GM18951 (cell line): Measurements from ENCODE around the gene STXBP5L.
"Not testable (repeated sequence)": the region's sequence is repeated elsewhere in the genome, so short reads cannot be mapped to it uniquely, and the experiment has no call there.

Experiments
- POLR2A ChIP-seq: IDR thresholded peaks from 4 replicates; pipeline ENCODE4 v1.6.1; 2011; ENCODE audit warnings: mild to moderate bottlenecking; ENCODE audit not compliant: insufficient read length, insufficient read depth; ENCODE audit errors: extremely low read depth
- in situ Hi-C: fragments of 300-500 bp; cut with MboI; formaldehyde crosslinking; loops from one replicate; pipeline ENCODE4 v1.12.0; 2022; ENCODE audit warnings: low sequenced_read_pairs, mixed read lengths, inconsistent platforms; ENCODE audit not compliant: unreplicated experiment

The STXBP5L gene

DNA sequence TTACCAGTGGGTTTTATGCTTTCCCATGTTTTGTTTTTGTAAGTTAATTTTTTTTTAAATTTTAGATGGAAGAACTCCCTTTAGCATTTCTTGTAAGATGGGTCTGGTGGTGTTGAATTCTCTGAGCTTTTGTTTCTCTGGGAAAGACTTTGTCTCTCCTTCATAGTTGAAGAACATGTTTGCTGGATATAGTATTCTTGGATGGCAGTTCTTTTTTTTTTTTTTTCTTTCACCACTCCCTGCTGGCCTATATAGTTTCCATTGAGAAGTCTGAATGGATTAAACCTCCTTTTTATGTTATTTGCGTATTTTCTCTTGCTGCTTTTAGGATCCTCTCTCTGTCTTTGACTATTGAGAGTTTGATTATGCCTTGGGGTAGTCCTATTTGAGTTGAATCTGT is 18.1 kb downstream of the STXBP5L start:
- in situ Hi-C loops, result no loop called here
- TF ChIP-seq POLR2A, result no peak

DNA sequence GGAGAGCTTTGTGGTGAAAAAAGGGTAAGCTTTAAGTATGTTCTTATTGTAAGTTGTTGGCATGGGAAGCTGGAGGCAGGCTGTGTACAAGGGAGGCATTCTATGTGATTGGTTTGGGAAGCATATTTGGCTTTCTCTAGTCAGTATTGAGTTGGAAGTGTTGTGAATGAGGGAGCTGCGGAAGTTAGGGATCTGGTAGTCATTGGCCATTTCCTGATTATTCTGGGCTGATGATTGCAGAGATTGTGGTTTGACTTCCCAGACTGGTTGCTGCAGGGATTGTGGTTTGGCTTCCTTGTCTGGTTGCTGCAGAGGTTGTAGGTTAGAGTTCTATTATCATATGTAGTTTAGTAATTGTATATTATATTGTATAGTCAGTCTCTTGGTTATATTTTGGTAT is 21.0 kb downstream of the STXBP5L start:
- TF ChIP-seq POLR2A, result no peak
- in situ Hi-C loops, result no loop called here

DNA sequence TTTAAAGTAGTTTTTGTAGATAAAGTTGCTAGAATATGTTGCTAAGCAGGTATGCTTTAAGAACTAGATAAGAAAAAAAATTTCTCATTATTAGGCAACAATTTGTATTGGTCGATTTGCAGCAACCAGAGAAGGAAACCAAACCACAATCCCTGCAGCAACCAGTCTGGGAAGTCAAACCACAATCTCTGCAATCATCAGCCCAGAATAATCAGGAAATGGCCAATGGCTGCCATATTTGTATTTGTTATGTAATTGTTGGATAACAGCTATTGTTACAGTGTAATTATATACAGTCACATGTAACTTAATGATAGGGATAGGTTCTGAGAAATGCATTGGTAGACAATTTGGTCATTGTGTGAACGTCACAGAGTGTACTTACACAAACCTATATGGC is 23.6 kb downstream of the STXBP5L start:
- TF ChIP-seq POLR2A, result no peak
- in situ Hi-C loops, result no loop called here

DNA sequence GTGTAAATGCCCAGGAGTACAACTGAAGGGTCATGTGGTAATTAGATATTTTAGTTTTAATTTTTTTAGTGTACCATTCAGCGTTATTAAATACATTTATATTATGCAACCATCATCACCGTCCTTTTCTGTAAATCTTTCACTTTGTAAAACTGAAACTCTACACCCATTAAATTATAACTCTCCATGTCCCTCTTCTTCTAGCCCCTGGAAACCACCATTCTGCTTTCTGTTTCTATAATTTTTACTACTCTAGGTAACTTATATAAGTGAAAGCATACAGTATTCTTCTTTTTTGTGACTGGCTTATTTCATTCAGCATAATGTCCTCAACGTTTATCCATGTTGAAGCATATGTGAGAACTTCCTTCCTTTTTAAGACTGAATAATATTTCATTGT is 48.1 kb downstream of the STXBP5L start:
- in situ Hi-C loops, result no loop called here
- TF ChIP-seq POLR2A, result no peak

DNA sequence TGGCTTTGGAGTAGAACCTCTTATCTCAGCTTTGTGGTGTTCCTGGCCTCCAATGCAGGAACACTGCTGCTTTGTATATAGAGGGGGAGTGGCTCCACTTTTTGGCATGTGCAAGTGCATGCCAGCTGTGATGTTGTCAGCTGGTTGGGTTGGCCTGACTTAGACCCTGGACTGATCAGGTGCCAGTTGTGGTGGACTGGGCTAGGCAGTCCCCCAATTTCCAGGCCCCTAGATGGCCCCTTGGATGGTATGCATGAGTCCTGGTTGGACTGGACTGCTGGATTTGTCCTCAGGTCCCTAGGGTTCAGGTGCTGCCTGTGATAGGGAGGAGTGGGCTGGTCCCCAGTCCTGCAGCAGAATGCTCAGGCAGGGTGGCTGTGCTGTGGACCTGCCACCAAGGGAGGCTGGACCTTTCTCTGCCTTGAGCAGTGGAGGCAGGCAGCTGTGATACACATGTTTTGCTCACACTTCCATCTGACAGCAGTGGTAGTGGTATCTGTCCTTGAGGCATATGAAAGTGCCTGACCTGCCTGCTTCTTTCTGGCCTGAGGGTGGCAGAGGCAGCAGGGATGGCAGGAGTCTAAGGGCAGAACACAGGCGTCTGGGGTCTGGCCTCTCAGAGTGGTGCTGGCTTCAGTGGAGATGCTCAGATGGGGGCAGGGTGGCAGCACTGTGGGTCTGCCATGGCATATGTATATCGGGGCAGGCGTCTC is 74.8 kb downstream of the STXBP5L start:
- in situ Hi-C loops, result no loop called here
- TF ChIP-seq POLR2A, result no peak

DNA sequence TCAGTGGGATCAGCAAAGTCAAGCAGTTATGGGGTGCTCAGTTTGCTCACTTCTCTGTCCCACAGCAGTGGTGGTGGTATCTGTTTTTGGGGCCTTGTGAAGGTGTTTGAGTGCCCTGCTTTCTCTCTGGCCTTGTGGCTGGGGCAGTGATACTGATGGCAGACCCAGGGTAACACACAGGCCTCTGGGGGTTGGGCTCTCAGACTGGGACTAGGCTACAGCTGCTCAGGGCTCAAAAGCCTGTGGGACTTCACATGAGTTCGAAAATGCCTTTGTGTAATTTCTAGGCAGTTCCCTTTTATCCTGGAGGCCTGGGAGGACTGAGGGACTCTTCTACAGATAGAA is 75.3 kb downstream of the STXBP5L start:
- TF ChIP-seq POLR2A, result no peak
- in situ Hi-C loops, result no loop called here

DNA sequence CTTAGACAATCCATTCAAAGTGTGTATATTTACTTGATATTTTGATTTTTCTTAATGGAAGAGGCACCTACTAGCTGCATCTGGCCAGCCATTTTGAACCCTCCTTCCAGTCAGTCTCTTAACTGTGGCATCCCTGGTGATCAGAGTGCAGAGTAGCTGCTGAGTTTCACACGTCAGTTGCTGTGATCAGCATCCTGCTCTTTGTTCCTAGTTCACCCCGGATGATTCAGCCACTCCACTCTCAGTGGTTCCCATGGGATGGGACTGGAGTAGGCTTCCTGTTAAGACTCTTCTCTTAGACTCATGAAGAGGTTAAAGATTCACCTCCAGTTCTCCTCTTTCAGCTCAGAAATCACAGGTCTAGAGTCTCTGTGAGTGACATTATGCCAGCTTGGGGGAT is 75.8 kb downstream of the STXBP5L start:
- in situ Hi-C loops, result no loop called here
- no peak for TF ChIP-seq POLR2A

DNA sequence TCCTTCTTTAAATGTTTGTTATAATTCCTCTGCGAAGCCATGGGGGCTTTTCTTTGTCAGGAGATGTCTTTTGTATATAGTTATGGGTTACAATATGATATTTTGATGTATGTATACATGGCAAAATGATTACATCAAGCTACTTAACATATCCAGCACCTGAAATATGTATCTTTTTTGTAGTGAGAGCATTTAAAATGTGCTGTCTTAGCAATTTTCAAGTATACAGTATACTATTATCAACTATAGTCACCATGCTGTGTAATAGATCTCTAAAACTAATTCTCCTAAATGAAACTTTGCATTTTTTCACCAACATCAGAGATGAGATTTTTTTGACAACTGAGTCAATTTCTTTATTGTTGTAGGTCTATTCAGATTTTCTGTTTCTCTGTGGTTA is 77.2 kb downstream of the STXBP5L start:
- no peak for TF ChIP-seq POLR2A
- in situ Hi-C loops, result no loop called here

DNA sequence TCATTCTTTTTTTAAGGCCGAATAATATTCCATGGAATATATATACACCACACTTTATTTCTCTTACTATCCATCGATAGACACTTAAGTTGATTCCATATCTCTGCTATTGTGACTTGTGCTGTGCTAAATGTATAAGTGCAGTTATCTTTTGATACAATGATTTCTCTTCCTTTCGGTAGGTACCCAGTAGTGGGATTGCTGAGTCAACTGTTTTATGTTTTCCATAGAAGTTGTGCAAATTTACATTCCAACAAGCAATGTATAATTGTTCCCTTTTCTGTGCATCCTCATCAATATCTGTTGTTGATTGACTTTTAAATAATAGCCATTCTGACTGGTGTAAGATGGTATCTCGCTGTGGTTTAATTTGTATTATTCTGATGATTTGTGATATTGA is 81.0 kb downstream of the STXBP5L start:
- no peak for TF ChIP-seq POLR2A

DNA sequence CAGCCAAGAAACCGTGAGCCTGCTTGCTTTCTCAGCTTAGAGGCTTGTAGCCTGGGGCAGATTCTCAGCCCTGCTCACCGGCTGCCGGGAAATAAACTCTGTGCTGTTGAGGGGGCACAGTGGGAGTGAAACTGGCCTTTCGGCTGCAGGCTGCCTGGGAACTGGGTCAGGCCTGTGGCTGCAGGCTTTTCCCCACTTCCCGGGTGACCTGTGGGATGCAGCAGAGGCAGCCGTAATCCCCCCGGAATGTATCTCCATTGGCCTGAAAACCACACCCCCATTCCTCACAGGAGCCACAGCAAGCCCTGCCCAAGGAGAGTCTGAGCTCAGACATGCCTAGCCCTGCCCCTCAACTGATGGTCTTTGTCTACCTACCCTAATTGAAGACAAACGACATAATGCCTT is 110.9 kb downstream of the STXBP5L start:
- in situ Hi-C loops, result no loop called here
- TF ChIP-seq POLR2A, result no peak

More for the DNA sequence above, 81.0 kb downstream of the STXBP5L start:
- in situ Hi-C loops, result no loop called here

DNA sequence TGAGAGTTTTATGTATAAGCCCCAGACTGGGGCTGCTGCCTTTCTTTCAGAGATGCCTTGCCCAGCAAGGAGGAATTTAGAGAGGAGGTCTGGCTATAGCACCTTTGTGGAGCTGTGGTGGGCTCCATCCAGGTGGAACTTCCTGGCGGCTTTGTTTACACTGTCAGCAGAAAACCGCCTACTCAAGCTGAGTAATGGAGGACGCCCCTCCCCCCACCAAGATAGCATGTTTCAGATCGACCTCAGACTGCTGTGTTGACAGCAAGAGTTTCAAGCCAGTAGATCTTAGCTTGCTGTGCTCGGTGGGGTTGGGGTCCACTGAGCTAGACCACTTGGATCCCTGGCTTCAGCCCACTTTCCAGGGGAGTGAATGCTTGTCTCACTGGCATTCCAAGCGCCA is 155.6 kb downstream of the STXBP5L start:
- in situ Hi-C loops, result no loop called here
- TF ChIP-seq POLR2A, result no peak

DNA sequence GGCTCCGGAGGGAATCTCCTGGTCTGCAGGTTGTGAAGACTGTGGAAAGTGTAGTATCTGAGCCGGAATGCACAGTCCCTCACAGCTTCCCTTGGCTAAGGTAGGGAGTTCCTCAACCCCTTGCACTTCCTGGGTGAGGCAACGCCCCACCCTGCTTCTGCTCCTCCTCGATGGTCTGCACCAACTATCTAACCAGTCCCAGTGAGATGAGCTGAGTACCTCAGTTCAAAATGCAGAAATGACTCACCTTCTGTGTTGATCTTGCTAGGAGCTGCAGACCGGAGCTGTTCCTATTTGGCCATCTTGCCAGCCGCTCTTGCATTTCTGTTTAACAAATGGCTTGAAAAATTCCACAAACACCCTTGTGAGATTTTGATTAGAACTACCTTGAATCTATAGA is 156.1 kb downstream of the STXBP5L start:
- no peak for TF ChIP-seq POLR2A
- in situ Hi-C loops, result no loop called here

DNA sequence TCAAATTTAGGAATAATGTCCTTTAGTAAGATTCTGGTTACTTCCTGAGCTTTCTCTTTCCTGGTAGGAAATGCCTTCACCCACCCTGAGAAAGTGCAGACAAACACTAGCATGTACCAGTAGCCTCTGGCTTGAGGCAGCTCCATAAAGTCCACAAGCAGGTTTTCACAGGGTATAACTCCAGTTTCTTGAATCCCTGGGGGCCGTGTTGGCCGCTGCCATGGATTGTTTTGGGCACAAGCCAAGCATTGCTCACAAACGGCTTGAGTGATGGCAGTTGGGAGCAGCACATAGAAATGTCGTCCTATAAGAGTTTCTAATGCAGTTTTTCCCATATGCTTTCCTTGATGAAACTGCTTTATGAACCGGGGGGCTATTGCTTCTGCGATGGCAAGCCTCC is 164.1 kb downstream of the STXBP5L start:
- in situ Hi-C loops, result no loop called here
- TF ChIP-seq POLR2A, result no peak

DNA sequence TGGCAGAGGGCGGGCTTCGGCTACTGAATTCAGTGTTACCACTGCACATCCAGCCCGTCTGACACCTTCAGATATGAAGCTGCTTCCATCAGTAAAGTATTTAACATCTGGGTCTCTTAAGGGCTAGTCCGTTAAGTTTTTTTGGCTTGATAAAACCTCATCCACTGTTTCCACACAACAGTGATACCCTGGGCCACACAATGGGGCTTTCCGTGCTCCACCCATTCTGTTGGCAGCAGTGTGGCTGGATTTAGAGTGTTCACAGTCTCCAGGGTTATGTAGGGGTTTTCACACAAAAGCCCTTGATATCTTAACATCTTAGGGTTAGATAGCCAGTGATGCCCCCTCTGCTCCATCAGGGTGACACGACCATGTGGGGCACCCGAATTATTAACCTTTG is 165.0 kb downstream of the STXBP5L start:
- TF ChIP-seq POLR2A, result no peak

DNA sequence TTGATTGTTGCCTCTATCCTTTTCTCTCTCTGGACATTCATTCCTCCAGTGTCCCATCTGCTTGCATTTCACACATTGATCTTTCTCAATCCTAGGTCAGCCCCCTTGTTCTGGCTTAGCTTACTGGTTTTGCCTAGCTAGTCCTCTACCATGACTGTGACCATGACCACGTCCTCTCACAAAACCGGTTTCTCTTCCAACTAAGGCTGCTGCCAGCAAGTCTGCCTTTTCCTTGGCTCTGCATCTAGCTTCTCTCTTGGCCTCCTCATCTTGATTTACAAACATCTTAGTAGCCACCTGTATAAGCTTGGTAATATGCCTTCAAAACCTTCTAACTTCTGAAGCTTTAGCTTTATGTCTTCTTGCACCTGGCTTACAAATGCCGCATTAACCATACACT is 167.2 kb downstream of the STXBP5L start:
- TF ChIP-seq POLR2A, result no peak
- in situ Hi-C loops, result no loop called here

More for the DNA sequence above, 165.0 kb downstream of the STXBP5L start:
- in situ Hi-C loops, result no loop called here

DNA sequence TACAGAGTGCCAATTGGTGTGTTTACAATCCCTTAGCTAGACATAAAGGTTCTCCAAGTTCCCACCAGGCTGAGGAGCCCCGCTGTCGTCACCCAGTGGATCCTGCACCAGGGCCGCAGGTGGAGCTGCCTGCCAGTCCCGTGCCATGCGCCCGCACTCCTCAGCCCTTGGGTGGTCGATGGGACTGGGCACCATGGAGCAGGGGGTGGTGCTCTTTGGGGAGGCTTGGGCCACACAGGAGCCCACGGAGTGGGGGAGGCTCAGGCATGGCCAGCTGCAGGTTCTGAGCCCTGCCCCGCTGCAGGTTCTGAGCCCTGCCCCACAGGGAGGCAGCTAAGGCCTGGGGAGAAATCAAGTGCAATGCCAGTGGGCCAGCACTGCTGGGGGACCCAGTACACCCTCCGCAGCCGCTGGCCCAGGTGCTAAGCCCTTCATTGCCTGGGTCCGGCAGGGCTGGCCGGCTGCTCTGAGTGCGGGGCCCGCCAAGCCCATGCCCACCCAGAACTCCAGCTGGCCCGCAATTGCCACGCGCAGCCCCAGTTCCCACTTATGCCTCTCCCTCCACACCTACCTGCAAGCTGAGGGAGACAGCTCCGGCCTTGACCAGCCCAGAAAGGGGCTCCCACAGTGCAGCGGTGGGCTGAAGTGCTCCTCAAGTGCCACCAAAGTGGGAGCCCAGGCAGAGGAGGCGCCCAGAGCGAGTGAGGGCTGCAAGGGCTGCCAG is 170.5 kb downstream of the STXBP5L start:
- in situ Hi-C loops, result not testable (repeated sequence)
